B cell (primary cell): ENCODE results near the gene SDK1. TPM values are rescaled to one million over a fixed set of nuclear protein-coding genes. Genes with fewer than 3 reads are reported as not detected.

Experiments
- ATAC-seq: fragments of 200-7000 bp; cut with Tn5 transposase; one replicate; pipeline ENCODE4 v1.10.0; 2021; ENCODE audit warnings: low read depth, mild to moderate bottlenecking, moderate number of reproducible peaks, moderate library complexity
- CTCF ChIA-PET: fragments of 350-600 bp; sonication (Branson Sonifier 250); formaldehyde crosslinking; loops from one replicate; lab custom pipeline; 2021; ENCODE audit warnings: antibody characterized with exemption, inconsistent platforms; lab: Charles Lee
- POLR2A ChIA-PET: fragments of 350-600 bp; sonication (Branson Sonifier 250); formaldehyde crosslinking; loops from one replicate; lab custom pipeline; 2021; ENCODE audit warnings: antibody characterized with exemption; lab: Charles Lee
- DNase-seq: peaks from one replicate; pipeline ENCODE4 v3.0.0; 2013
- H2AFZ ChIP-seq: 2 replicates; pipeline ENCODE4 v1.6.1; 2012; ENCODE audit warnings: mild to moderate bottlenecking, low read depth, low read length; ENCODE audit not compliant: insufficient read depth, poor library complexity, severe bottlenecking
- H3K27ac ChIP-seq, 2 donors: 1 replicate in 1 of 2; 2 replicates in 1 of 2; pipeline ENCODE4 v1.5.1; 2012 to 2013; ENCODE audit warnings: low read length in 2 of 2, mild to moderate bottlenecking in 2 of 2, moderate library complexity in 1 of 2
- H3K27me3 ChIP-seq, 4 experiments: fragments of 200-600 bp in 1 of 4; sonication (generic) in 1 of 4; replicated peaks in 1 of 4; 1 replicate in 2 of 4; 2 replicates in 2 of 4; pipeline versions ENCODE4 v1.6.1 to v1.7.0; 2013 to 2016; ENCODE audit warnings: low read length in 3 of 4, mild to moderate bottlenecking in 2 of 4, mixed read lengths in 1 of 4, moderate library complexity in 1 of 4; ENCODE audit not compliant: insufficient read depth in 4 of 4, control insufficient read depth in 3 of 4; ENCODE audit errors: control extremely low read depth in 1 of 4
- H3K36me3 ChIP-seq, 2 experiments: replicated peaks in 1 of 2; 1 replicate in 1 of 2; 2 replicates in 1 of 2; pipeline versions ENCODE4 v1.6.1 to v1.7.1; 2013; ENCODE audit warnings: low read length in 1 of 2; ENCODE audit not compliant: insufficient read depth in 2 of 2, control insufficient read depth in 1 of 2; ENCODE audit errors: control extremely low read depth in 1 of 2, extremely low read depth in 1 of 2
- H3K4me1 ChIP-seq, 2 donors: fragments of 200-600 bp in 1 of 2; sonication (generic) in 1 of 2; 1 replicate in 1 of 2; 2 replicates in 1 of 2; pipeline versions ENCODE4 v1.5.1 to v1.6.1; 2013 to 2017; ENCODE audit warnings: low read length in 2 of 2; ENCODE audit not compliant: control insufficient read depth in 2 of 2, insufficient read depth in 2 of 2
- H3K4me2 ChIP-seq: replicated peaks from 2 replicates; pipeline ENCODE3; 2012; ENCODE audit warnings: mild to moderate bottlenecking, low read depth, low read length; ENCODE audit not compliant: poor library complexity, severe bottlenecking
- H3K4me3 ChIP-seq, 5 experiments: fragments of 200-600 bp in 1 of 5; sonication (generic) in 1 of 5; 1 replicate in 3 of 5; 2 replicates in 2 of 5; pipeline versions ENCODE4 v1.5.1 to v1.7.0; 2011 to 2016; ENCODE audit warnings: low read length in 4 of 5, mild to moderate bottlenecking in 4 of 5, low read depth in 2 of 5, control low read depth in 1 of 5, moderate library complexity in 1 of 5; ENCODE audit not compliant: insufficient read depth in 1 of 5; ENCODE audit errors: control extremely low read depth in 1 of 5, extremely low read depth in 1 of 5
- H3K79me2 ChIP-seq: fragments of 200-600 bp; sonication (generic); one replicate; pipeline ENCODE4 v1.6.0; 2016; ENCODE audit warnings: low read length; ENCODE audit not compliant: control insufficient read depth, insufficient read depth
- H3K9ac ChIP-seq: fragments of 200-600 bp; sonication (generic); 2 replicates; pipeline ENCODE4 v1.6.1; 2017; ENCODE audit warnings: mild to moderate bottlenecking, low read length, moderate library complexity
- H3K9me3 ChIP-seq, 3 donors: one replicate each; pipeline versions ENCODE4 v1.6.1 to v1.7.1; 2013; ENCODE audit warnings: low read length in 2 of 3; ENCODE audit not compliant: control insufficient read depth in 2 of 3, insufficient read depth in 1 of 3; ENCODE audit errors: control extremely low read depth in 1 of 3
- H4K20me1 ChIP-seq: 2 replicates; pipeline ENCODE4 v1.6.0; 2012; ENCODE audit warnings: mild to moderate bottlenecking, low read length; ENCODE audit not compliant: insufficient read depth, control insufficient read depth, poor library complexity, severe bottlenecking
- H3K27ac Mint-ChIP-seq: one replicate; pipeline ENCODE4 v1.8.0; 2021; ENCODE audit warnings: mixed read lengths
- H3K27me3 Mint-ChIP-seq: one replicate; pipeline ENCODE4 v1.8.0; 2021; ENCODE audit warnings: mixed read lengths
- H3K4me1 Mint-ChIP-seq: one replicate; pipeline ENCODE4 v1.8.0; 2021; ENCODE audit warnings: mixed read lengths
- H3K4me3 Mint-ChIP-seq: one replicate; pipeline ENCODE4 v1.8.0; 2021; ENCODE audit warnings: mixed read lengths
- H3K9me3 Mint-ChIP-seq: one replicate; pipeline ENCODE4 v1.8.0; 2022; ENCODE audit warnings: mixed read lengths; ENCODE audit not compliant: insufficient read depth
- CTCF ChIP-seq: fragments of 200-600 bp; IDR thresholded peaks from one replicate; pipeline ENCODE4 v1.8.0; 2022; ENCODE audit warnings: antibody characterized with exemption, mild to moderate bottlenecking
- EZH2 ChIP-seq: IDR thresholded peaks from 2 replicates; pipeline ENCODE4 v1.6.1; 2012; ENCODE audit warnings: borderline replicate concordance, low read depth, mild to moderate bottlenecking, moderate library complexity, low read length; ENCODE audit not compliant: insufficient read depth, poor library complexity, severe bottlenecking
- WGBS: methylation state at CpG from one replicate; pipeline ENCODE4 v1.1.5; 2013; ENCODE audit warnings: missing lambda C conversion rate; ENCODE audit not compliant: insufficient coverage; 5-methylcytosine and 5-hydroxymethylcytosine counted together
- intact Hi-C: fragments of 100-400 bp; cut with micrococcal nuclease; formaldehyde crosslinking; loops from one replicate; pipeline ENCODE4 v1.10.0; 2022
- polyA plus RNA-seq: library from polyadenylated mRNA; depleted of rRNA; stranded (reverse); fragments of >200 nt; gene quantifications from 2 replicates; pipeline ENCODE4 v1.2.3, GENCODE V29; 2012
- total RNA-seq, 2 donors: library from RNA; stranded (reverse); fragments of 120-200 nt in 1 of 2; gene quantifications; 1 replicate in 1 of 2; 2 replicates in 1 of 2; pipeline versions ENCODE4 v1.2.3 to v1.2.4, GENCODE V29; 2013 to 2022

Gene SDK1
- total and polyA plus RNA-seq, 2 donors (not counting 1 experiment from before 2014, with no cell fraction given): 0.73 to 2.0 TPM

GRCh38 chr7:3333861-3334260 is 32.8 kb downstream of the SDK1 start:
- ATAC-seq: no peak
- H3K4me3 ChIP-seq: no peak overlapping the region
- intact Hi-C loops: no loop called here
- H3K27me3 Mint-ChIP-seq: peaks cover 75% of the 10 kb centered on the region
- H3K9me3 ChIP-seq: peaks cover 0 to 7% (median 0%) of the 10 kb centered on the region in 3 donors
- no peaks in the 10 kb centered on the region for H3K79me2 ChIP-seq
- no peaks in the 10 kb centered on the region for H3K36me3 ChIP-seq
- H3K9me3 Mint-ChIP-seq: no peaks in the 10 kb centered on the region
- WGBS: no CpG with 5 or more reads among the region's 2 CpGs
- no peak overlapping the region for H3K27ac Mint-ChIP-seq
- no peaks in the 10 kb centered on the region for H4K20me1 ChIP-seq
- H3K27ac ChIP-seq: no peak overlapping the region
- ChIA-PET CTCF (no interaction called here), POLR2A (no interaction called here)
- H3K4me3 Mint-ChIP-seq: no peak overlapping the region
- no peak overlapping the region for H3K4me2 ChIP-seq
- H3K9ac ChIP-seq: no peak overlapping the region
- H3K4me1 ChIP-seq: no peaks in the 10 kb centered on the region
- H3K27me3 ChIP-seq: peaks cover 0 to 37% (median 29%) of the 10 kb centered on the region in 4 experiments
- H3K4me1 Mint-ChIP-seq: no peaks in the 10 kb centered on the region
- no peak for DNase-seq
- TF ChIP-seq CTCF: no peak
- H2AFZ ChIP-seq: no peak overlapping the region

GRCh38 chr7:3336042-3336665 is 35.1 kb downstream of the SDK1 start:
- no peak for TF ChIP-seq CTCF
- TF ChIP-seq EZH2: no peak
- 89% methylated on average over 5 of the region's 6 CpGs for WGBS

More at GRCh38 chr7:3336042-3336665, 35.1 kb downstream of the SDK1 start:
- Histone ChIP-seq H3K9ac (no peak overlapping the region), H3K4me2 (no peak overlapping the region), H3K4me3 (no peak overlapping the region), H4K20me1 (no peaks in the 10 kb centered on the region), H3K36me3 (no peaks in the 10 kb centered on the region), H3K4me1 (no peaks in the 10 kb centered on the region), H3K79me2 (no peaks in the 10 kb centered on the region), H3K27ac (no peak overlapping the region), H3K27me3 (peaks cover 0 to 30% (median 26%) of the 10 kb centered on the region in 4 experiments), H2AFZ (no peak overlapping the region), H3K9me3 (peaks cover 0 to 7% (median 0%) of the 10 kb centered on the region in 3 donors)
- Mint-ChIP-seq H3K4me3 (no peak overlapping the region), H3K4me1 (no peaks in the 10 kb centered on the region), H3K9me3 (no peaks in the 10 kb centered on the region), H3K27me3 (peaks cover 65% of the 10 kb centered on the region), H3K27ac (no peak overlapping the region)
- DNase-seq: no peak
- ChIA-PET CTCF (no interaction called here), POLR2A (no interaction called here)
- no peak for ATAC-seq
- intact Hi-C loops: no loop called here
